Inferior parietal cortex (tissue), 1 donor: ENCODE results near the gene PHF2.

Experiments used
- DNase-seq: peaks from one replicate; pipeline ENCODE4 v3.0.0-alpha.2; 2016; ENCODE audit errors: extremely low spot score

Gene PHF2

DNA sequence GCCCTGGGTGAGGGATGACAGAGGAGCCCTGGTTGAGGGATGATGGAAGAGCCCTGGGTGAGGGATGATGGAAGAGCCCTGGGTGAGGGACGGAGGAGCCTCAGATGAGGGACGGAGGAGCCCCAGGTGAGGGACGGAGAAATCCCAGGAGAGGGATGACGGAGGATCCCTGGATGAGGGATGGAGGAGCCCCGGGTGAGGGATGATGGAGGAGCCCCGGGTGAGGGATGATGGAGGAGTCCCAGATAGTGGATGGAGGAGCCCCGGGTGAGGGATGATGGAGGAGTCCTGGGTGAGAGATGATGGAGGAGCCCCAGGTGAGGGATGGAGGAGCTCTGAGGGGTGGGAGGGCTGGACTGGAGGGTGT, 10.9 kb downstream of the PHF2 start:
- DNase-seq, result no peak

DNA sequence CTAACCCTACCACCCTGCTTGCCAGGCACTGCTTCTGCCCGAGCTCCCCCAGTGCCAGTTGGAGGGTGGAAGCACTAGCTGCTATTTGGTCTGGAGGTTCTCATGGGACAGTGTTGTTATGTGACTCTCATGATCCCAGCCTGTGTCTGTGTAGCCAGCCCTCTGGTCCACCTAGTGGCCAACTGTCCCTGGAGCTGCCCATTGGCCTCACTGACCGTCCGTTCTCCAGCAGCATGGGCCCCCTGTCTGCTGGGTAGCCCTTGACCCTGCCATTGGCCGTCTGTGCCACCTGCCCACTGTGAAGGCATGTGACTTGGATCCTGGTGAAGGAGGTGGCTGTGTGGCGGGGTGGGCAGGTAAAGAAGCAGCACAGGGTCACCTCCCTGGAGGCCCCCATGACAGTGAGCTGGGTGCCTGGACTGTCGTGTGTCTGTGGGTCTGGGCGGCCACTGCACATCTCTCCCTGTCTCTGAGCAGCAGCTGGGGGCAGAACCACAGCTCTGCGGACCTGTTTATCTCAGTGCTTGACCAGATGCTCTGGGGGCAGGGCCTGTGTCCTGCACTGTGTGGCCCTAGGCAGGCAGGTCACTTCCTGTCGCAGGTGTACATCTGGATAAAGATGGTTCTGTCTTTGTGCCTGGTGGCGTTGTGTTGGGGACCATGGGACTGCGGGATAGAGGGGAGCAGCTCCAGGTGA, 11.4 kb downstream of the PHF2 start:
- DNase-seq, result no peak

DNA sequence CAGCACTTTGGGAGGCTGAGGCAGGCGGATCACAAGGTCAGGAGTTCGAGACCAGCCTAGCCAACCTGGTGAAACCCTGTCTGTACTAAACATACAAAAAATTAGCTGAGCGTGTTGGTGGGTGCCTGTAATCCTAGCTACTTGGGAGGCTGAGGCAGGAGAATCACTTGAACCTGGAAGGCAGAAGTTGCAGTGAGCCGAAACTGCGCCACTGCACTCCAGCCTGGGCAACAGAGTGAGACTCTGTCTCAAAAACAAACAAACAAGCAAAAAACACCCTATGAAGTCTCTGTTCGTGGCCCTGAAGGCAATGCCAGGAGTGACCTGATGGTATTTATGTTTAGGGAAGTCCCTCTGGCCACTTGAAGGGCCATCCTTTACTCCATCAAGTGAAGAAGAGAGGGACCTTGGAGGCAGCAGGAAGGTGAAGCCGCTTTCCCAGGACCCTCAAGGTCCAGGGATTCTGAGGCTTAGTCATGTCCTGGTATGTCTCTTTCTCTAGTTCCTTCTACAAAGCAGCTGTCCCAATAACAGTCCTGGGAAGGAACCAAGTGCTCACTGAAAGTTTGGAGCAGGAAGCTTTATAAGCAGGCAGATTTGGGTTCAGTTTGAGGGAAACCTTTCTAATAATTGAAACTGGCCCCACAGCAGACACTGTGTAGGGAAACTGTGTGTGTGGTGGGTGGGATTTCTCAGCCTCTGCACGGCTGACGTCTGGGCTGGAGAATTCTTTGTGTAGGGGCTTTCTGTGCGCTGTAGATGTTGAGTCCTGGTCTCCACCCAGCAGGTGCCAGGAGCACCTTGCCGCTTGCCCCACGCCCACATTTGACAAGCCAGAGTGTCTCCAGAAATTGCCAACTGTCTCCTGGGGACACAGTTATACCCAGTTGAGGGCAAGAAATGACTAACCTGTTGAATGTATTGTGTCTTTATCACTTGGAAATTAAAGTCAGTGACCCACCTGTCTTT, 12.5 kb downstream of the PHF2 start:
- no peak for DNase-seq

DNA sequence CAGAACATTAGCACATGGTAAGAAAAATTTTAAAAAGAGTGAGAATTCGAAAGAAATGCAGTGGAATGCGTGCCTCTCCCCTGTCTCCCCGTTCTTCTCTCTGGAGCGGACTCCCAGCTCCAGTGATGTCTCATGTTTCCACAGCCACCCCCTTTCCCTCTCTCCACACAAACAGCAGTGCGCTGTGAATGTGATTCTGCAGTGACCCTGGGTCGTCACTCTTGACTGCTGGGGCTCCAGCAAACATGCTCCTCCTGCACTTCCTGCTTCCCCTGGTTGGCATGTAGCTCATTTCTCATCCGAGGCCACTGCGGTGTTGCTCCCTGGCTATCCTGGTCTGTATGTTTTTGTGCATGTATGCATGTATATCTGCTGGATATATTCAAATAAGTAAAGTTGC, 13.3 kb downstream of the PHF2 start:
- no peak for DNase-seq

DNA sequence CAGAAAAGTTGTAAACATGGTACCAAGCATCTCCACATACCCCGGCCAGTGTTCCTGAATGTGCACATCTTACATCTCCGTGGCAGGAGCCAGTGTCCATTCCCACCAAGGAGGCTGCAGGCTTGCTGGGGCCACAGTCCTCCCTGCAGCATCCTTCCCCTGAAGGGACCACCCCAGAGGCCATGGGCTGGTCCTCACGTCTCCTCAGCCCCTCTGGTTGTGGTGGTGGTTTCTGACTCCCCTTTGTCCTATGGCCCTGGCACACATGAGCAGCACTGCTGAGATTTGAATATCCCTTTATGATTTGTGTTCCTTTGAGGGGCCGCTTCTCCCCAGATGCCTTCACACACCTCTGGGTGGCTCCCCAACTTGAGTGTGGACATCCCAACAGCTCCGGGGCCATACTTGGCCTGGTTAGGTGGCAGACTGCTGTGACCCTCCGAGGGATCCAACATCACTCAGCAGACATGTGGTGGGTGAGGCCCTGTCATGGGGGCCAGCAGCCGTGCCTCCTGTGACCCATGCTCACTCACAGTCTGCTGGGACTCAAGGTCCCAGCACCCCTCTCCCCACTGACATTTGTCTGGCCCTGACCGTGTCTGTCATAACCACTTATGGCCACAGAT, 14.3 kb downstream of the PHF2 start:
- DNase-seq, result no peak

DNA sequence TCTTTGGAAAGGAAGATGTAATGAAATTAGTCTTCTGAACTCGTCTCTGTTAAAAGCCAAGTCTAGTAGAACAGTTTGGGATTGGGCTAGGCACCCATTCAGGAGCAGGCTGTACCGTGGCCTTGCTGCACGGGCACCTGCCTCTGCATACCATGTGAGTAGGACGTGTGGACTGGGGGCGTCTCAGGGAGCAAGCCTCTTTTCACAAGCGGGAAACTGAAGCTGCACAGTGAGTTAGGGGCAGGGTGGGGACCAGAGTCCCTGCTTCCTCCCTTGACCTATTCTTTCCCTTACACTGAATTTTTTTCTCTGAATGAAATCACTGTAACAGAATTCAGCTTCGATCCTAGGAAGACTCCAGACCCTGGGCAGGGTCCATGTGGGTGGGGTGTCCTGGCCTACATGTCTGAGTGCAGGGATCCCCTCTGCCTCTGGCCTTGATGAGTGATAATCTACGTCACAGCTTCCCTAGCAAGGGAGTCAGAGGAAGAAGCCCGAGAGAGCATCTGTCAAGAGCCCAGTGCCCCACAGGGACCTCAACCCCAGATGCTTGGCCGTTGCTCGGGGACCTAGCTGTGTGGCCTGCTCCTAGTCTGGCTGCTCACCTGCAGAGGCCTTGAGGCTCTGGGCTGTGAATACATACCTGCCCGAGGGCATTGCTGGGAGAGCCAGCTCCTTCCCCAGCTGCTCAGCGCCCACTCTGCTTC, 15.1 kb downstream of the PHF2 start:
- DNase-seq, result no peak

DNA sequence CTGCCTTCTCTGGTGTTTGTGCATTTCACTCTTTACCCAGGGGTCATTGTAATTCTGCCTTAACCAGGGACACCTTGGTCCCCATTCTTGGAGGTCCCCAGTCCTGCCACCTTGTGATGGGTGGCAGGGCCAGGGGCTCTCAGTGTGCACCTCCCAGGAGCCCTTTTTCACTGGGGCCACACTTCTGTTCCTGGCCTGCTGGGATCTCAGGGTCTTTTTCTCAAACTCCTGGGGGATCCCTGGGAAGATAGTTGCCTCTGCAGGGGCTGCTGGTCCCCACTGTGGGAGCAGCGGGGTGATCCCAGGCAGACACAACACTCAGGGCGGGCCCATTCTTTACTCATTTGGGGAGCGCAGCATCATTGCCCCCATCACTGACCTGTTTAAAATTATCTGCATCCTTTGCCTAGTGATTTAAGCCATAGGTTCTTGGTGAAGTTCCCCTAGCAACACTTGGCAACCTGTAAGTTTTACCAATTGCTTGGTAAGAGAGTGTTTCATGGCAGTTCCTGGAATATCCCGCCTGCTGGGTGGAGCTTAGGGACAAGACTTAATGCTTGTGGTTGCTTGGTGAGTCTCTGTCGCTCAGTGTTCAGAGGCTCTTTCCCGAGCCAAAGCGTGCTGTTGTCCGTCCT, 15.7 kb downstream of the PHF2 start:
- no peak for DNase-seq

DNA sequence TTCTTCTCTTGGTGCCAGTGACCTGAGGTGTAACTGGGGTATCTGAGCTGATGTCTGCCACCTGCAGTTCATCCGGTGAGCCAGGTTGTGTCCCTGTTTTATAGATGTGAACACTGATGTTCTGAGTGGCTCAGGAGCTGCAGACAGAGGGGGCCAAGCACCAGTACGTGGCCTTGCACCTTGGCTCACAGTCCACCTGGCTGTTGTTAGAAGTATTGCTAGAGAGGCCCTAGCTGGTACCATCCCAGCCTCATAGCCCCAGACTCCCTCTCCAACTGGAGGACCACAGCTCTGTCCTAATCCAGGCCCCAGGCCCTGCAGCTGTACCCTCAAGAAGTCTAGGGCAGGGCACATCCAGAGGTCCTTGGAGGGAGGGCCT, 16.2 kb downstream of the PHF2 start:
- DNase-seq, result no peak

DNA sequence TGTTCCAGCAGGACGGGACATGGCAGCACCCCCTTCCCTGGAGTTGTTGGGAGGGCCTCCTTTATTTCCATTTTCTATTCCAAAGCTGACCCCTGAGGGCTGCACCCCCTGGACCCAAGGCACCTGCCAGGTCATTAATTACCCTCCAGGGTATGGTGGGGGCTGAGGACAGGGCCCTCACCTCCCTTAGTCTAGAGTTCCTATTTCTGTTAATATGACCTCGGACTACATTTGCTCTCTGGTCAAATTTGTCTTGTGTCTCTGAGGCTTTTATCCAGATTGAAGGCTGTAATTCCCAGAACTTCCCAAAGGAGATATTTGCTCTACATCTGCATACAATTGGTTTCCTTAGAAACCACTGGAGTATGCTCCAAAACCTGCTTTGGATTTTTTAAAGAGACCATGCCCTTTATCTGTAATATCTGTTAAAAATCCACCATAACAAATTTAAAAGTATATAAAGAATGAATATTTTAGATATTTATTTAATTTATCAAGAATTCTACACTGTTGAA, 16.8 kb downstream of the PHF2 start:
- no peak for DNase-seq

DNA sequence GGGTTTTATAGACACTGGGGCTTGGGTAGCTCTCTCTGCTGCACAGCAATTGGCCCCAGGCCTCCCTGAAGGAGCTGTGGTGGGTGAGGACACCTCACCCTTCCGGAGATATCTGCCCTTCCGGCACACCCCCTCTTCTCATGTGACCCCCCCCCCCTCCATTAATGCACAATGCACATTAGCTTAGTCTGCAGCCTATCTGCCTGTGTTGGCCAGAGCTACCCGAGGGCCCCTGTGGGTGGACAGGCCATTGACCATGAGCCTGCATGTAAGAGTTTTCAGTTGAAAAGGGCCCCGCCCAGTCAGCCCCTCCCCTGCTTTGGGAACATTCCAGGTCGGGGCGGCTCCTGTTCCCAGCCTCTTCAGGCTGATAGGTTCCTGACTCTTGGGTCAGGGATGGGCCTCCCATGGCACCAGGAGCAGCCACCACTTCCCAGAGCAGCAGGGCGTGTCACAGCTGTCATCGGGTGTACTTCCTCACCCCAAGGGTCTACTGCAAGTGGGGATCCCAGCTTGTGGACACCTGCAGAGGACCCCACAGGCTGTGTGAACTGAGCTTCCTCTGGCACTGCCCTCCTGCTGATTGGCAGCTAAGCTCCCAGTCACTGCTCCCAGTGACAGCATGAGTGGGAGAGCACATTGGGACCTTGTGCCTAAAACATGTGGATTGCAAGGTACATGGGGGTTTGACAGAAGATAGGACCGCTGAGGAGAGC, 17.8 kb downstream of the PHF2 start:
- DNase-seq, result no peak

DNA sequence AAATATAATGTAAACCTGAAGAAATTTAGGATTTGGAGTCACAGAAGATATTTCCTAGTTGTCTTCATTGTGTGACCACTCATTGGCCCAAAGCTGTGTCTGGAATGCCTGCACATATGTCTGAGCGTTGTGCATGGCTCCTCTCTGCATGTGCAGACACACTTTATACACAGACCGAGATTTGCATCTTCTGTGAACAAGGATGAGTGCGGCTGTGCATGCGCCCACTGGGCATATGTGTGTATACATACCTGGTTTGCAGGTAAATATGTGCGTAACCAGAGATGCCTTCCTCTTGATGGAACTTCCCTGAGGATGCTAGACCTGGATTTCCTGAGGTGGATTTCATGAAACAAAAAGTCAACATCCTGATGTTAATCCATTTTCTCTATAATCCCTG, 19.1 kb downstream of the PHF2 start:
- DNase-seq, result no peak

DNA sequence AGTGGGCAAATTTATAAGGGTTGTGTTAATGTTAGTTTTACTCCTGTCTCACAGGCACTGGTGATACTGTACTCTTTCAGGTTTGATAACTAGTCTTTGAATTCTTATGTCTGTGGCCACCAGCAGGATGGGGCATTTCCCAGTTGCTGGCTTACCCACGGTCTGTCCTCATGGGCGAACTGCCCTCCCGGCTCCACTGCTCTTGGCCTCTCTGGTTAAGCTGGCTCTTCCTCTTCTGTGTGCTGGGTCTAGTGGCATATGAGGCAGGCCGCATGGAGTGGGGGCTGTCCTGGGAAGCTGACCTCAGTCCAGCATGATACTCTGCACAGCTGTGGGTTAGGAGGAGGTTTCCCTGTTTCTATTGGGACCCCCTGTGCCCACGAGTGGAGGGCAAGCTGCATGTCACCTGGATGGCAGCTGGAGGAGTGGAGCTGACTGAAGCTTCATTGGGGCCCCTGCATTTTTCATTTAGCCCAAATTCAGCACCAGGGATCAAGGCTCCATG, 19.5 kb downstream of the PHF2 start:
- no peak for DNase-seq

DNA sequence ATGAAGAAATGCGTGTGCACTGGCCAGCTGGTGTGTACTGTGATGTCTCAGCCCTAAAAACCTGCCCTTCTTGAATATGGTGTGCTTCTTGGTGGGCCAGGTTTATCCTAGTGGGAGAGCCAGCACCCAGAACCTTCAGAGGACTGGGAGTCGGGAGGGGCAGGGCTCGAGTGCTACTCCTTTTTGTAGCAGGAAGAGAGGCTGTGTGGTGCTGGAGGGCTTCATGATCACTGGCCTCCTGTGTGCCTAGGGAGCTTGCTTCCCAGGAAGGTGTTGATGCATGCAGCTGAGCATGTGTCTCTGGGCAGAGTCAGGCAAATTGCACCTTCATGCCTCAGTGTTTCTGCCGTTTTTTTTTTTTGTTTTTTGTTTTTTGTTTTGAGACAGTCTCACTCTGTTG, 20.0 kb downstream of the PHF2 start:
- DNase-seq, result no peak

DNA sequence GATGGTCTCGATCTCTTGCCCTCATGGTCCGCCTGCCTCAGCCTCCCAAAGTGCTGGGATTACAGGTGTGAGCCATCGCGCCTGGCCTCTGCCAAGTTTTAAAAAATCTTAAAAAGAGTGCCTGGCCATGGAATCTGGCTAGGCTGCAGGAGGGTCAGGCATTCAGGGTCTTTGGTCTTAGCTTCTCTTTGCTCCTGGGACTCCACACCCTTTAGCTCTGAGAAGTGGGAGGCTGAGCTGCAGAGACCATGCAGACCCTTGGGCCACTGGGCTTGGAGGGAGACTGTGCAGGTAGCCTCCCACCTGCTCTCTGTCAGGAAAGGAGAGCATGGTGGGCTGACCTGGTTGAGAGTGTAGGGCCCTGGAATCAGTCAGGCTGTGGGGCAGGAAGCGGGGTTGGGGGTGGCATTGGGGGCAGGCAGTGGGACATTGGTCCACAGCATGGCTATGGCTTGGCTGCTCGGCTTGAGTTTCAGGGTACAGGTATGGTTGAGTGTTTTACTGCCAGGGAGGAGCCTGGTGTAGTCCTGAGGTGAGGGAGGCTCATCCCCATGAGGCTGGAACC, 20.8 kb downstream of the PHF2 start:
- DNase-seq, result no peak

DNA sequence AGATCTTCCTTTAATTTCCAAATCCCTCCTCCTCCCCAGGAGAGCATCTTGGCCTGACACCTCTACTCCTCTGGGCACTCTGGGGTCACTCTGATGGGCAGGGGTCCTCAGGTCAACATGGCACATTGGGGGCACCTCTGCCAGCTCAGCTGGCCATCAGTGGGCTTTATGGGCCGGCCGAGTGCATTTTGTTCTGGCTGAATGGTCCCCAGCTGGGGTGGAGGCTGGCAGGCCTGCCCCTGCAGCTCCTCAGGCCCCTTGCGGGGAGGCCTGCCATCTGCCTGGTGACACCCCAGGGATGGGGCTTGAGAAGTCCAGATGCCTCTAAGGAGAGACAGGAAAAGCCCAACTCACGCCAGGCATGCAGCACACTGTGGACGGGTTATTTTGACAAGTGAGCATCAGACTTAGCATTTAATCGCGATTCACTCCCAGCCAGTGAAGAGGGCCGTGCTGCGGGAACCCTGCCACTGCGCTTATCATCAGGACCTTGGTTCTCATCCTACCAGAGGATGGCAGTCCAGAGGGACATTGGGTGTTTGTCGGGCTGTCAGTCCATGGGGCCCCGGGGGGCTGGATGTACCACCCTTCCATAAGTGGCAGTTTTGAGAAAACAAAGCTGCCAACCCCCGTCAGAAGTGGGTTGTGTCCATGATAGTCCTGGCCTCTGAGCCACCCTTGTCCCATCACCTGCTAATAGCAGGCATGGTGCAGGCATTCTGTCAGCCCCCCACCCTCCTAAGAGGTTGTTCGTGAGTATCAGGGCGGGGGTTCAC, 21.7 kb downstream of the PHF2 start:
- DNase-seq, result no peak

DNA sequence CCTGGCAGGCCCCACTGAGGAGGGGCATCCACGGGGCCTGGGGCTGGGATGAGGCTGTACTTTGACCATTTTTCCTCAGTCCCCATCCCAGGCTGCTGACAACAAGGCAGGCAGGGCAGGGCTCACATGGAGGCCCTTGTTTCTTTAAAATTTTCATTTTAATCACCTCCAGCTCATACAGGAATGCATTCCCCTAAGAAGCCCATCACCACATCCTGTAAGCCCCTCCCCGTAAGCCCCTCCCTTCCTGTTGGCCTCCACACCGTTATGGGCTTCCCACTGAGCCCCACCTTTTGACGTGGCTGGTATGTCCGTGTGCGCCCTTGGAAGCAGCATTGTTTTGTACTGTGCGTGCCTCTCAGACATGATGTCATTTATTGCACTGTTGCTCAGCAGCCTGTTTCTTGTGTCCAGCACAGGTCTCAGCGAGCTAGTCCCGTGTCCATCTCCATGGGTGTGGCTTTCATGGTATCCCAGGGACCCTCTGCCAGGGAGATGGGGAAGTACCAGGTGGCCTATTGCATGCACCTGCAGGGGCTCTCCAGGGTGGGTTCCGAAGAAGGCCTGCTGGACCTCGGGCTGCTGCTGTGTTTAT, 22.4 kb downstream of the PHF2 start:
- no peak for DNase-seq

DNA sequence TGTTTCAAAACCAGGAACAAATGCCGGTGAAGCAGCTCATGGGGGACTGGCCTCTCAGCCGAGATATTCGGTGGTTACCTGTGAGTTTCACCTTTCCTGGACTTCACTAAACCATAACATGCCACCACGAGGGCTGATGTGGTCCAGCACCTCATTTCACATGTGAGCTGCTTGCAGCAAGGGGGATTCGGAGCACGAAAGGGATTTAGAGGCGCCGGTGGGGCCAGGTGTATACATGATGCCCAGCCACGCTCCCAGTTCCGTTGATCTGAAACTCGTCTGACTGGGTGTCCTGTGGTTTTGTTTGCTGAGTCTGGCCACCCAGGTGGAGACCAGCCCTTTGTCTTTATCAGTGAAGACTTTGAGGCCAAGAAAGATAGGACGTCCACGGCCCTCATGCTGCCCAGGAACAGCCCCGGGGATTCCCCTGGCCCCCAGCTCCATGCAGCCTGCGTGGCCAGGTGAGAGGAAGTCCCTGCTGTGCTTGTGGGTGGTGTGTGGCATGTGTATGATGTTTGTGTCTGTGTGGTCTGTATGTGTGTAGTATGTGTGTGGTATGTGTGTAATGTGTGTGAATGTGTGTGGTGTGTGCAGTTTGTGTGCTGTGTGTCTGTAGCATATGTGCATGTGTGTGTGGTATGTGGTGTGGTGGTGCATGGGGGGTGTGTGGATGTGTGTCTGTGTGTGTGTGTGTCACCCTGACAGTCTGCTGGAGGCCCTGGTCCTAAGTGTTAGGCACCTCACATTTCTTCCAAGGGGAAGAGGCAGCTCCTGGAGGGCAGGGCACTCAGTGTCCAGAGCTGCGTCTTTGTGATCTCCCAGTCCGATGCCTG, 23.4 kb downstream of the PHF2 start:
- DNase-seq, result no peak

DNA sequence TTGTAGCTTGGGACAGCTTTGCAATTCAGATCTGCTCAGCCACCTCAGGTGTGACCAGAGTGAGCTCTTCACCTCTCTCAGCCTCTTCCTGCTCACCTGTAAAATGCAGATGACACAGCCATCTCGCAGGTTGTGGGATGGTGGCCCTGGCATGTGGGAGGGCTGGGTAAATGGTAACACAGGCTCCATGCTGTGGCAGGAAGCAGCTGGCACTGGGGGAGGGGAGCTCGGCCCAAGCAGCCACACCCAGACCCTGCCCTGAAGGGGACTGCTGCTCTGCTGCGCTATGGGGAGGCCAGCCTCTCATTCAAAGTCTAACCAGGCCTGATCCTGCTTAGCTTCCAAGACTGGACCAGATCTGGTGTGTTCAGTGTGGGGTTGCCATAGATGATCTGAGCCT, 24.1 kb downstream of the PHF2 start:
- no peak for DNase-seq
